Measurements from ENCODE around the gene ARHGAP6.

DNA sequence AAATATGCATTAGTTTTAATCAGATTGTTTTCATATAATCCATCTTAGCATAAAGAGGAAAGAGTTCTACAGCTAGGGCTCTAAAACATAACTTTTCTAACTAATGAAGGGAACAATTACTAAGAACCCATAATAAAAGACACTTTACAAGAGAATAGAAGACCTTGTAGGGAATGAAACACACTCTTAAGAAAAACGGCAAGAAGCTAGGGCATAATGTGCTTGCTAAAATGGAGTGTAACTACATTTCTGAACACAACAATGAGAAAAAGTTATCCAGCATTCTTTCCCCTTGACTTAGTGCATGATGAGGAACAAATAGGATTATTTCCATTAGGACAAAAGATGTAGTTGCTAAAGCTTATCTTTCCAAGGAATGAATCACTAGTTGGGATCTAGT, 54.6 kb downstream of the ARHGAP6 start:
- no peak for TF ChIP-seq POLR2A (IDR thresholded peaks at IDR 0.05)
- TF ChIP-seq, protein P1, sequence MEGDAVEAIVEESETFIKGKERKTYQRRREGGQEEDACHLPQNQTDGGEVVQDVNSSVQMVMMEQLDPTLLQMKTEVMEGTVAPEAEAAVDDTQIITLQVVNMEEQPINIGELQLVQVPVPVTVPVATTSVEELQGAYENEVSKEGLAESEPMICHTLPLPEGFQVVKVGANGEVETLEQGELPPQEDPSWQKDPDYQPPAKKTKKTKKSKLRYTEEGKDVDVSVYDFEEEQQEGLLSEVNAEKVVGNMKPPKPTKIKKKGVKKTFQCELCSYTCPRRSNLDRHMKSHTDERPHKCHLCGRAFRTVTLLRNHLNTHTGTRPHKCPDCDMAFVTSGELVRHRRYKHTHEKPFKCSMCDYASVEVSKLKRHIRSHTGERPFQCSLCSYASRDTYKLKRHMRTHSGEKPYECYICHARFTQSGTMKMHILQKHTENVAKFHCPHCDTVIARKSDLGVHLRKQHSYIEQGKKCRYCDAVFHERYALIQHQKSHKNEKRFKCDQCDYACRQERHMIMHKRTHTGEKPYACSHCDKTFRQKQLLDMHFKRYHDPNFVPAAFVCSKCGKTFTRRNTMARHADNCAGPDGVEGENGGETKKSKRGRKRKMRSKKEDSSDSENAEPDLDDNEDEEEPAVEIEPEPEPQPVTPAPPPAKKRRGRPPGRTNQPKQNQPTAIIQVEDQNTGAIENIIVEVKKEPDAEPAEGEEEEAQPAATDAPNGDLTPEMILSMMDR (IDR thresholded peaks at IDR 0.05): no peak

Data from heart left ventricle (tissue), 13 donors.